IMR-90 (cell line): ENCODE data around the gene SLC16A9. TPM values are rescaled to one million over a fixed set of nuclear protein-coding genes. Genes with fewer than 3 reads are reported as not detected.

ENCODE experiments used
- ATAC-seq: fragments of 200-7000 bp; cut with Tn5 transposase; 2 replicates; pipeline ENCODE4 v1.9.1; 2020; ENCODE audit warnings: low read depth, mild to moderate bottlenecking, moderate library complexity
- BruUV-seq: library from RNA; stranded (reverse); fragments of 400-500 nt; replicated peaks from 2 replicates; lab custom pipeline; 2021; lab: Mats Ljungman, UMichigan
- CTCF ChIA-PET: fragments of 300-600 bp; formaldehyde crosslinking; extraction: SDS; loops from one replicate; lab custom pipeline; 2021; ENCODE audit warnings: antibody characterized with exemption; lab: Yijun Ruan, JAX
- POLR2A ChIA-PET: fragments of 300-600 bp; sonication (Branson Sonifier 250); formaldehyde crosslinking; loops from one replicate; lab custom pipeline; 2022; ENCODE audit warnings: antibody characterized with exemption; ENCODE audit not compliant: unreplicated experiment; lab: Charles Lee
- DNase-seq: peaks from one replicate; pipeline ENCODE4 v3.0.0; 2013
- H2AFZ ChIP-seq: replicated peaks from 2 replicates; pipeline ENCODE3; 2013; ENCODE audit warnings: low read length, mild to moderate bottlenecking; ENCODE audit not compliant: poor library complexity
- H2AK5ac ChIP-seq: 2 replicates; pipeline ENCODE4 v1.6.1; 2013; ENCODE audit warnings: low read depth, low read length, inconsistent platforms
- H2AK9ac ChIP-seq: replicated peaks from 2 replicates; pipeline ENCODE3; 2013; ENCODE audit warnings: mild to moderate bottlenecking, low read depth, low read length, moderate library complexity; ENCODE audit not compliant: poor library complexity
- H2BK120ac ChIP-seq: 2 replicates; pipeline ENCODE4 v1.6.1; 2013; ENCODE audit warnings: low read depth, low read length, inconsistent platforms
- H2BK15ac ChIP-seq: 3 replicates; pipeline ENCODE4 v1.6.1; 2013; ENCODE audit warnings: low read depth, low read length, inconsistent platforms
- H2BK20ac ChIP-seq: 2 replicates; pipeline ENCODE4 v1.6.1; 2013; ENCODE audit warnings: low read depth, mild to moderate bottlenecking, inconsistent platforms, low read length, moderate library complexity
- H2BK5ac ChIP-seq: 2 replicates; pipeline ENCODE4 v1.6.1; 2013; ENCODE audit warnings: mild to moderate bottlenecking, low read depth, low read length, inconsistent platforms; ENCODE audit not compliant: poor library complexity, severe bottlenecking
- H3K14ac ChIP-seq: replicated peaks from 2 replicates; pipeline ENCODE4 v1.6.1; 2013; ENCODE audit warnings: low read depth, low read length, inconsistent platforms
- H3K18ac ChIP-seq: 2 replicates; pipeline ENCODE4 v1.6.1; 2013; ENCODE audit warnings: low read depth, low read length, control low read depth
- H3K23ac ChIP-seq: 2 replicates; pipeline ENCODE4 v1.6.1; 2013; ENCODE audit warnings: low read depth, low read length, inconsistent platforms
- H3K27ac ChIP-seq: 2 replicates; pipeline ENCODE4 v1.5.1; 2013; ENCODE audit warnings: mild to moderate bottlenecking, control low read depth, low read length; ENCODE audit not compliant: insufficient read depth
- H3K27me3 ChIP-seq: 2 replicates; pipeline ENCODE4 v1.6.1; 2013; ENCODE audit warnings: low read length; ENCODE audit not compliant: control insufficient read depth, insufficient read depth
- H3K36me3 ChIP-seq: 2 replicates; pipeline ENCODE4 v1.6.1; 2013; ENCODE audit warnings: low read length, mixed read lengths; ENCODE audit not compliant: control insufficient read depth, insufficient read depth
- H3K4ac ChIP-seq: 2 replicates; pipeline ENCODE4 v1.6.1; 2013; ENCODE audit warnings: low read depth, low read length, inconsistent platforms
- H3K4me1 ChIP-seq: 2 replicates; pipeline ENCODE4 v1.6.1; 2013; ENCODE audit warnings: low read length, mixed read lengths; ENCODE audit not compliant: control insufficient read depth, insufficient read depth
- H3K4me2 ChIP-seq: 2 replicates; pipeline ENCODE4 v1.6.1; 2013; ENCODE audit warnings: low read depth, mild to moderate bottlenecking, control low read depth, low read length, moderate library complexity
- H3K4me3 ChIP-seq: 2 replicates; pipeline ENCODE4 v1.5.1; 2013; ENCODE audit warnings: low read depth, mild to moderate bottlenecking, control low read depth, low read length, moderate library complexity; ENCODE audit not compliant: insufficient read depth
- H3K56ac ChIP-seq: 2 replicates; pipeline ENCODE4 v1.6.1; 2013; ENCODE audit warnings: low read length, inconsistent platforms; ENCODE audit not compliant: insufficient read depth; ENCODE audit errors: extremely low read depth
- H3K79me1 ChIP-seq, 2 experiments: 2 replicates each; pipeline ENCODE4 v1.6.1; 2013; ENCODE audit warnings: low read length in 2 of 2, inconsistent platforms in 1 of 2, low read depth in 1 of 2
- H3K9ac ChIP-seq: 2 replicates; pipeline ENCODE4 v1.6.1; 2013; ENCODE audit warnings: low read depth, low read length, control low read depth
- H3K9me1 ChIP-seq: 2 replicates; pipeline ENCODE4 v1.6.1; 2013; ENCODE audit warnings: low read length, inconsistent platforms; ENCODE audit not compliant: insufficient read depth
- H3K9me3 ChIP-seq: 2 replicates; pipeline ENCODE4 v1.6.1; 2013; ENCODE audit warnings: low read length; ENCODE audit not compliant: control insufficient read depth, insufficient read depth
- H4K20me1 ChIP-seq: 2 replicates; pipeline ENCODE4 v1.6.1; 2013; ENCODE audit warnings: low read length, inconsistent platforms; ENCODE audit not compliant: insufficient read depth
- H4K5ac ChIP-seq: 2 replicates; pipeline ENCODE4 v1.6.1; 2013; ENCODE audit warnings: mild to moderate bottlenecking, low read depth, low read length, control low read depth
- H4K8ac ChIP-seq, 2 experiments: 2 replicates each; pipeline ENCODE4 v1.6.1; 2013; ENCODE audit warnings: low read depth in 2 of 2, low read length in 2 of 2, control low read depth in 1 of 2, inconsistent platforms in 1 of 2
- H4K91ac ChIP-seq: 2 replicates; pipeline ENCODE4 v1.6.1; 2013; ENCODE audit warnings: low read depth, low read length, inconsistent platforms; ENCODE audit not compliant: insufficient read depth
- BHLHE40 ChIP-seq: fragments of 150-350 bp; IDR thresholded peaks from 2 replicates; pipeline ENCODE4 v1.6.1; 2016; ENCODE audit warnings: mild to moderate bottlenecking, low read depth, low read length
- CEBPB ChIP-seq: IDR thresholded peaks from 2 replicates; pipeline ENCODE4 v1.6.1; 2012; ENCODE audit warnings: low read depth, low read length, improper control_type of control experiment
- ELK1 ChIP-seq: fragments of 150-350 bp; IDR thresholded peaks from 2 replicates; pipeline ENCODE4 v1.6.1; 2016; ENCODE audit warnings: low read depth, mild to moderate bottlenecking, low read length, moderate library complexity, borderline replicate concordance
- MAFK ChIP-seq: IDR thresholded peaks from 2 replicates; pipeline ENCODE4 v1.6.1; 2012; ENCODE audit warnings: low read depth, low read length, improper control_type of control experiment
- MAZ ChIP-seq: IDR thresholded peaks from 2 replicates; pipeline ENCODE4 v1.6.1; 2012; ENCODE audit warnings: low read depth, mild to moderate bottlenecking, low read length, improper control_type of control experiment, moderate library complexity, borderline replicate concordance
- NFE2L2 ChIP-seq: fragments of 150-350 bp; IDR thresholded peaks from 2 replicates; pipeline ENCODE4 v1.6.1; 2016; ENCODE audit warnings: low read depth, mild to moderate bottlenecking, low read length
- RAD21 ChIP-seq: IDR thresholded peaks from 2 replicates; pipeline ENCODE4 v1.6.1; 2012; ENCODE audit warnings: low read length, improper control_type of control experiment
- RCOR1 ChIP-seq: IDR thresholded peaks from 2 replicates; pipeline ENCODE4 v1.6.1; 2012; ENCODE audit warnings: mild to moderate bottlenecking, low read length, improper control_type of control experiment; ENCODE audit not compliant: insufficient replicate concordance
- RFX5 ChIP-seq: IDR thresholded peaks from 2 replicates; pipeline ENCODE4 v1.8.0; 2012; ENCODE audit warnings: low read depth, mild to moderate bottlenecking, low read length, moderate library complexity
- SMC3 ChIP-seq: fragments of 150-350 bp; IDR thresholded peaks from 2 replicates; pipeline ENCODE4 v1.6.1; 2016; ENCODE audit warnings: low read depth, mild to moderate bottlenecking, antibody characterized with exemption, low read length, moderate library complexity
- USF2 ChIP-seq: fragments of 150-350 bp; IDR thresholded peaks from 2 replicates; pipeline ENCODE4 v1.6.1; 2017; ENCODE audit warnings: mild to moderate bottlenecking, antibody characterized with exemption, low read length, low read depth
- WGBS, 2 experiments: methylation state at CpG; one replicate each; pipeline versions ENCODE4 v1.1.5 to v1.1.7; 2013; ENCODE audit warnings: missing lambda C conversion rate in 2 of 2; ENCODE audit not compliant: insufficient read length in 1 of 2; ENCODE audit errors: extremely low coverage in 2 of 2; 5-methylcytosine and 5-hydroxymethylcytosine counted together
- dilution Hi-C: fragments of 300-500 bp; cut with HindIII; formaldehyde crosslinking; loops from one replicate; pipeline ENCODE4 v1.14.3; 2018; ENCODE audit warnings: low sequenced_read_pairs; ENCODE audit not compliant: unreplicated experiment
- in situ Hi-C: fragments of 300-500 bp; cut with MboI; formaldehyde crosslinking; loops from 3 replicates; pipeline ENCODE4 v1.14.3; 2019; ENCODE audit warnings: low sequenced_read_pairs, inconsistent platforms, mixed read lengths
- intact Hi-C: fragments of 100-400 bp; cut with micrococcal nuclease; formaldehyde crosslinking; loops from 2 replicates; pipeline ENCODE4 v1.10.0; 2022
- polyA plus RNA-seq, 3 experiments: library from polyadenylated mRNA; depleted of rRNA; stranded (reverse); fragments of >200 nt; gene quantifications; 2 replicates each; pipeline ENCODE4 v1.2.3, GENCODE V29; 2012; ENCODE audit warnings: low replicate concordance in 1 of 3
- total RNA-seq: library from RNA; depleted of rRNA; stranded (reverse); fragments of >200 nt; gene quantifications from 2 replicates; pipeline ENCODE4 v1.2.3, GENCODE V29; 2012

The SLC16A9 gene
- total and polyA plus RNA-seq, 2 of the 4 experiments (the other 2 are of a cell fraction) = 0.18 to 0.26 TPM

GRCh38 chr10:59684006-59684405 lies 25.6 kb downstream of the SLC16A9 start:
- no peaks in the 10 kb centered on the region for H3K4me1 ChIP-seq
- TF ChIP-seq RCOR1 (no peak), RFX5 (no peak), MAFK (no peak), ELK1 (no peak), MAZ (no peak), USF2 (no peak), NFE2L2 (no peak), BHLHE40 (no peak), RAD21 (no peak), CEBPB (no peak), SMC3 (no peak)

More at GRCh38 chr10:59684006-59684405, 25.6 kb downstream of the SLC16A9 start:
- BruUV-seq = no TSS peak
- H3K27ac ChIP-seq = no peak overlapping the region
- ATAC-seq (no peak), DNase-seq (no peak)
- H4K20me1 ChIP-seq = no peaks in the 10 kb centered on the region
- H3K18ac ChIP-seq = no peak overlapping the region
- no CpG with 5 or more reads among the region's 5 CpGs for WGBS, 2 experiments
- no peak overlapping the region for H2AK9ac ChIP-seq
- H3K56ac ChIP-seq = no peak overlapping the region
- no peak overlapping the region for H2BK5ac ChIP-seq
- H2BK15ac ChIP-seq = no peak overlapping the region
- ChIA-PET CTCF (no interaction called here), POLR2A (no interaction called here)
- H3K9me1 ChIP-seq = no peaks in the 10 kb centered on the region
- no peak overlapping the region for H2AFZ ChIP-seq
- H2AK5ac ChIP-seq = no peak overlapping the region
- H3K4me3 ChIP-seq = no peak overlapping the region
- H3K9me3 ChIP-seq = no peaks in the 10 kb centered on the region
- H4K8ac ChIP-seq = no peak overlapping the region
- H3K79me1 ChIP-seq = no peaks in the 10 kb centered on the region
- intact Hi-C loops (no loop called here), in situ Hi-C loops (no loop called here), dilution Hi-C loops (no loop called here)
- no peak overlapping the region for H4K91ac ChIP-seq
- H3K4me2 ChIP-seq = no peak overlapping the region
- H2BK120ac ChIP-seq = no peak overlapping the region
- H3K27me3 ChIP-seq = no peaks in the 10 kb centered on the region; the same call in 1 of the 2 replicates
- no peak overlapping the region for H2BK20ac ChIP-seq
- no peak overlapping the region for H3K23ac ChIP-seq
- no peaks in the 10 kb centered on the region for H3K36me3 ChIP-seq
- H3K14ac ChIP-seq = no peak overlapping the region
- H3K4ac ChIP-seq = no peak overlapping the region
- H3K9ac ChIP-seq = no peak overlapping the region
- H4K5ac ChIP-seq = no peak overlapping the region
